CD1c-positive myeloid dendritic cell (primary cell): Measurements from ENCODE around the gene ZNF641.
"Not testable (repeated sequence)": the region's sequence is repeated elsewhere in the genome, so short reads cannot be mapped to it uniquely, and the experiment has no call there.

Experiments used
- DNase-seq: peaks from one replicate; pipeline ENCODE4 v3.0.0-alpha.2; 2016; ENCODE audit errors: extremely low spot score

The ZNF641 gene

DNA sequence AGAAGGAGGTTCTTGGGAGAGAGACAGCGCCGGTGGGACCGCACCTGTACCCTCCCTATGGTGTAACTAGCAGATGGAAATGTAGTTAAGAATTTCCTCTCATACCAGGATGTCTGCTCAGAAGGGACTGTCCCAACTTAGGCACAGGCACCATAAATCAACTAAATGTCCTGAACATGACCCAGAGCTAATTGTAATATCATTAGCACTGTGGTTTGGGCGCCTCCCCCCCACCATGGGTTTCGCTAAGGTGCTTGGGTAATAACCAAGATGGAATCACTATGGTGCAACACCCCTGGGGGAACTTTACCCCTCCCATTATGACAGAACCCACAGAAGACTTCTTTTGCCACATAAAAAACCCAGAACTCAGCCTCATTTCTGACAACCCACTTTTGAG lies 15.9 kb downstream of the ZNF641 start:
- peak; percentile 25 for DNase-seq

GRCh38 chr12:48333680-48334079 lies 17.0 kb downstream of the ZNF641 start:
- not testable (repeated sequence) for DNase-seq

DNA sequence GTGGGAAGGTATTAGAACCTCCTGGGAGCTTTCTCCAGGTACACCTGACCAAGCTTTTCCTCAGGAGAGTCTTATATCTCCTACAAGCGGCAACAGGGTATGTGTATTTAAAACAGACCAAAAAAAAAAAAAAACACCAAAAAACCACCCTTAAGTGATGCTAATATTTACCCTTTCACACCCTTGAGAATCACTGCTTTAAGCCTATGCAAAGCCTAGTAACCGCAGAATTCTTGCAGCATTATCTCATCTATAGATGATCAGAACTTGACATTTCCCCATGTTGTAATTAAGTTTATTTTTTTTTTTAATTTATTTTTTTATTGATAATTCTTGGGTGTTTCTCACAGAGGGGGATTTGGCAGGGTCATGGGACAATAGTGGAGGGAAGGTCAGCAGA lies 19.3 kb downstream of the ZNF641 start:
- DNase-seq: no peak

GRCh38 chr12:48329199-48329939 lies 21.4 kb downstream of the ZNF641 start:
- DNase-seq: no peak

- DNase-seq: no peak
Observed at GRCh38 chr12:48316491-48316890, 34.2 kb downstream of the ZNF641 start.

GRCh38 chr12:48311313-48311712 lies 39.4 kb downstream of the ZNF641 start:
- no peak for DNase-seq

DNA sequence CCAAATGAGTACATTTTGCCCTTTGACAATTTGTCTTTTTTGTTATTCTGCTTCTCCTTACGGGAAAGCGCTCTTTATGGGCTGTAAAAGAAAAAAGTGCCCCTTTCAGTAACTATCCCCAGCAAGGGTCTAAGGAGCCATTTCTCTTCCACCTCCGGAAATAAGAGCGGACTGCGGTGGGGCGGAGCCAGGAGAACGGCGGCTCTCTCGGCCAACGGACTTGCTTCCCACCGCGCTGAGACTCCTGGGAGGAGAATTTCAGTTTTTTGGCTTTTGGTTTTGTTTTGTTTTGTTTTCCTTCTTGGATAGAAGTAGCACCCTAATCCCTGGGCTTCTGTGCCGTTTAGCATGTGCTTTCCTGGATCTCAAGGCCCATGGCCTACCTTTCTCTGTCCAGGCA lies 43.5 kb downstream of the ZNF641 start:
- no peak for DNase-seq

- DNase-seq: no peak
Observed at GRCh38 chr12:48305190-48305589, 45.5 kb downstream of the ZNF641 start.

DNA sequence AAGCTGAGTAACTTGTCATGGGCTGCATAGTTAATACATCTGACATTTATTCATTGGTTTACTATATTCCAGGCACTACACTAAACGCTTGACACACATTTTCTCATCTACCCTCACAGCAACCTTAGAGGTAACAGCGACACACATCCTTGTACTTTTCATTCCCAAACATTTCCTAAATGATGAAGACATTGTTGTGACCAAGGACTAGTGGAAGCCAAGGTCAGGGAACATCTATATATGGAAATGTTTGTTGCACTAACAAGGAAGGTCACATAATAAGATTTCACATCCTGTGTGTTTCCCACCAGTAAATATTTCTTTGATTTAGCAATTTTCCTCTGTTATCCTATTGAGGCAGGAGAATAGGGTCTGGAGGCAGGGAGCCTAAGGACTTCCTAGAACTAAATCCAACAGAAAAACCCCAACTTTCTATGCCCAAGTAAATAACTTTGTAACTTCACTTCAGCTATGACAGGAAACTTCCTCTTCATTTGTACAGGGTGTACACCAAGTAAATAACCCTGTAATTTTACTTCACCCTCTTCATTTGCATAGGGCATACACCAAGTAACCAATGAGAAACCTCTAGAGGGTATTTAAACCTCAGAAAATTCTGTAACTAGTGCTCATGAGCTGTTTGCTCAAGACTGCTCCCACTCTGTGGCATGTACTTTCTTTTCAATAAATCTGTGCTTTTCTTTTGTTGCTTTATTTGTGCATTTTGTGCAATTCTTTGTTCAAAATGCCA lies 48.4 kb downstream of the ZNF641 start:
- DNase-seq: no peak

- no peak for DNase-seq
Observed at GRCh38 chr12:48300774-48301173, 49.9 kb downstream of the ZNF641 start.

GRCh38 chr12:48296586-48297282 lies 54.0 kb downstream of the ZNF641 start:
- DNase-seq: peak; percentile 37

DNA sequence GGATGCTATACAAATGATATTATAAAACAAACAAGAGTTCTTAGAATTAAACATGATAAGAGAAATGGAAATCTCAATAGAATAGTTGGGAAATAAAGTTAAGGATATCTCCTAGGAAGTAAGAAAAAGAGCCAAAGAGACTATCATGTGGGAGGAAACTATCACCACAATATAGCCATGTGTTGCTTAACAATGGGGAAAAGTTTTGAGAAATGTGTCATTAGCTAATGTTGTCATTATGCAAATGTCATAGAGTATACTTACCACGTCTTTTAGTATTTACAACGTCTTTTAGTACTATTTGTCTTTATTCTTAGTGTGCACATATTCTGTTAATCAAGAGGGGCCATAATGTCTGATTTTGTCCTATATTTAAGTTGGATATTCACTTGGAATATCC lies 58.7 kb downstream of the ZNF641 start:
- DNase-seq: no peak

DNA sequence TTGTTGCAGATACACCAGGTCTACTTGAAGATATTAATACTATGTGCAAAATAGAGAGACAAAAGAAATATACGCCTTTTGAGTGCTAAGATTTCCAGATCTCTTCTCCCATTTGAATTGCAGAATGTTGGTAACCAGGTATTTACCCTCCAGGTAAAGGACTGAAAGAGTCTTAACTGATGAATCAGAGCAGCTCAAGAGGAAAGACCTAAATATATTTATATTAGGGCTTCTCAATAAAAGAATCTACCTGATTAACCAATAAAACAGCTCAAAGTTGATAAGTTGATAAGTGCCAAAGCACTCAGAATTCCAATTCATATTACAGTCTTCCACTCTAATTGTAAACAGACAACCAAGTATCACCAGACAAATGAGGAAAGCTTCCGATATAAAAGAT lies 59.2 kb downstream of the ZNF641 start:
- DNase-seq: no peak

DNA sequence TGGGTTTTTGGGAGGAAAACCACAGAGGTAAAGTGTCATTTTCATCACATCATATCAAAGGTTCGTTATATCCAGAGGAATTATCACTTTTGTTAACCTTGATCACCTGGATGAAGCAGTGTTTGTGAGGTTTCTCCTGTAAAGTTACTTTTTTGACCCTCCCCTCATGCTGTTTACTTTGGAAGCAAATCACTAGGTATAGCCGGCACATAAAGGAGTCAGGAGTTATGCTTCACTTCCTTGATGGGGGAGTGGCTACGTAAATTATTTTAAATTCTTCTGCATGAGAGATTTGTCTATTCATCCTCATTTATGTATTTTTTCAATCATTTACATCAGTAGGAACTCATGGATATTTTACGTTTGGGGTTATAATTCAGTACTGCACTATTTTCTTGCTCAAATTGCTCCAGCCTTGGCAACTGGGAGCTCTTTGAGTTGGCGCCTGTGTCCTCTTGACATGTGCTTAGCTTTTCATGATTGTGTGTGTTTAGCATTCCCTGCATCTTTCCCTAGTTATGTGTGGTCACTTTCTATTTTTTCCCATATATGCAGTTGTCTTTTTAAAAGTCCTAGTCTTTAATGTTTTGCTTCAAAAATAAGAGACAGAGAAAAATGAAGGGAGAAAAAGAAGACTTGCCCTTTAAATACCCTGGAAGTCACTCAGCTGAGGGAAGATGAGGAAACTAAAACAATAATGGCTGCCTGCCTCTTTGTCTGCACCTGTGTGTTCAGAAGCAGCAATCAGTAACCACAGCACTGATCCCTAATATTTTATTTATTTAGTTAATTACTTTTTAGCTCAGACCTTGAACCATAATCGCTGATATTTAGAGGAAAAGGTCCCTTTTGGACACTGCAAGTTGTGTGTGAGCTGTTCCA lies 62.1 kb downstream of the ZNF641 start:
- DNase-seq: no peak
